ENCODE data around the gene ELOVL5. TPM values are rescaled to one million over a fixed set of nuclear protein-coding genes. Genes with fewer than 3 reads are reported as not detected.

ELOVL5 gene
- total and polyA plus RNA-seq, 2 experiments from 2014 or later = 83.3 to 180 TPM

DNA sequence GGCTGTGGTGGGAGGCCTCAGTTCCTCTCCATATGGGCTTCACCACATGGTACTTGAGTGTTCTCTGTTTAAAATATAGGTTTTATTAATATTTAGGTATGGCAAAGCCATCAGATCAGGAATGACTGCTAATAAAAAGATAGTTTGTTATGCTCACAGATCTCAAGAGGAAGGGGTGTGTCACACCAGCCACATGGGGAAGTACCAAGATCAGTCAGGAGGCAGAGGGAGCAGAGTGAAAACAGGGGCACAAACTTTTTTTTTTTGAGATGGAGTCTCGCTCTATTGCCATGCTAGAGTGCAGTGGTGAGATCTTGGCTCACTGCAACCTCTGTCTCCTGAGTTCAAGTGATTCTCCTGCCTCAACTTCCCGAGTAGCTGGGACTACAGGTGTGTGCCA, 108.0 kb downstream of the ELOVL5 start:
- no peak overlapping the region for H3K4me3 Mint-ChIP-seq
- no peak for DNase-seq (ENCODE audit: low spot score)
- Histone ChIP-seq H3K9me2 (ENCODE audit: insufficient read depth) (no peaks in the 10 kb centered on the region), H3K27me3 (ENCODE audit: insufficient read depth) (no peaks in the 10 kb centered on the region), H3K4me1 (ENCODE audit: insufficient read depth) (no peaks in the 10 kb centered on the region), H3K79me2 (replicated peaks; ENCODE audit: insufficient read depth) (no peaks in the 10 kb centered on the region), H3F3A (replicated peaks; ENCODE audit: low read depth) (no peaks in the 10 kb centered on the region), H3K4me3 (no peak overlapping the region), H3K4me2 (no peak overlapping the region), H3K27ac (ENCODE audit: low read depth) (no peak overlapping the region), H2AFZ (no peak overlapping the region), H3K36me3 (ENCODE audit: insufficient read depth) (0 out of 2 replicates have a peak, but pooled peaks cover 5% of the 10 kb centered on the region), H4K20me1 (replicated peaks; ENCODE audit: insufficient read depth) (no peaks in the 10 kb centered on the region; the same call in 1 of the 2 replicates)
- no peaks in the 10 kb centered on the region for H3K4me1 Mint-ChIP-seq
- 0 out of 3 replicates have a peak, but pooled peaks cover 6% of the 10 kb centered on the region for H3K9me3 Mint-ChIP-seq
- H3K27me3 Mint-ChIP-seq (ENCODE audit: insufficient read depth, low read depth, poor library complexity) = peaks cover 2% of the 10 kb centered on the region
- no peak for ATAC-seq
- H3K36me3 Mint-ChIP-seq (ENCODE audit: low read depth) = no peaks in the 10 kb centered on the region
- H3K27ac Mint-ChIP-seq = no peak overlapping the region
- TF ChIP-seq CREB1 (CRISPR knock-in tag; IDR thresholded peaks at IDR 0.05; ENCODE audit: low read depth) = no peak
- TF ChIP-seq JUNB (IDR thresholded peaks at IDR 0.05; ENCODE audit: unreplicated experiment) = no peak
- TF ChIP-seq ZNF331 (CRISPR knock-in tag; IDR thresholded peaks at IDR 0.05; ENCODE audit: low read depth) = no peak

DNA sequence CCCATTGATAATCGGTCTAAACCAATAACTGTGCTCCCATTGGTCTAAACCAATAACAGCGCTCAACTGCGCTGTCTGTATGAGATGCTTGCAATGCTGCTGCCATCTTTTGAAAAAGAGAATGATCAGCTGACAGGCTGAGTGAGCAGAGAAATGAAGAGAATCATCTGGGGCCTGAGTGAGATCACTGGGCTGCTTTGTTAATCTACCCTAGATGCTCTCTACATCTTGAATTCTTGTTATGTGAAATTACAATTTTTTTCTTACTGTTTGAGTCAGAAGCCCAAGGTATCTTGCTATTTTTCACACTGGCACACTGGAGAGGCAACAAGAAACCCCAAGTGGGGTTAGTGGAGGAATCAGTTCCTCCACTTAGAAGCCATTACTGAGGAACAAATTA, 108.6 kb downstream of the ELOVL5 start:
- no peaks in the 10 kb centered on the region for H3F3A ChIP-seq (replicated peaks; ENCODE audit: low read depth)
- TF ChIP-seq EZH2 (IDR thresholded peaks at IDR 0.05; ENCODE audit: low read depth, unreplicated experiment) (no peak), ZNF331 (CRISPR knock-in tag; IDR thresholded peaks at IDR 0.05; ENCODE audit: low read depth) (no peak), POLR2AphosphoS5 (IDR thresholded peaks at IDR 0.05; ENCODE audit: low read depth) (no peak), STAT1 (IDR thresholded peaks at IDR 0.05; ENCODE audit: unreplicated experiment) (no peak), ZNF114 (CRISPR knock-in tag; IDR thresholded peaks at IDR 0.05) (no peak), CREB1 (CRISPR knock-in tag; IDR thresholded peaks at IDR 0.05; ENCODE audit: low read depth) (no peak)
- TF ChIP-seq, protein P1, sequence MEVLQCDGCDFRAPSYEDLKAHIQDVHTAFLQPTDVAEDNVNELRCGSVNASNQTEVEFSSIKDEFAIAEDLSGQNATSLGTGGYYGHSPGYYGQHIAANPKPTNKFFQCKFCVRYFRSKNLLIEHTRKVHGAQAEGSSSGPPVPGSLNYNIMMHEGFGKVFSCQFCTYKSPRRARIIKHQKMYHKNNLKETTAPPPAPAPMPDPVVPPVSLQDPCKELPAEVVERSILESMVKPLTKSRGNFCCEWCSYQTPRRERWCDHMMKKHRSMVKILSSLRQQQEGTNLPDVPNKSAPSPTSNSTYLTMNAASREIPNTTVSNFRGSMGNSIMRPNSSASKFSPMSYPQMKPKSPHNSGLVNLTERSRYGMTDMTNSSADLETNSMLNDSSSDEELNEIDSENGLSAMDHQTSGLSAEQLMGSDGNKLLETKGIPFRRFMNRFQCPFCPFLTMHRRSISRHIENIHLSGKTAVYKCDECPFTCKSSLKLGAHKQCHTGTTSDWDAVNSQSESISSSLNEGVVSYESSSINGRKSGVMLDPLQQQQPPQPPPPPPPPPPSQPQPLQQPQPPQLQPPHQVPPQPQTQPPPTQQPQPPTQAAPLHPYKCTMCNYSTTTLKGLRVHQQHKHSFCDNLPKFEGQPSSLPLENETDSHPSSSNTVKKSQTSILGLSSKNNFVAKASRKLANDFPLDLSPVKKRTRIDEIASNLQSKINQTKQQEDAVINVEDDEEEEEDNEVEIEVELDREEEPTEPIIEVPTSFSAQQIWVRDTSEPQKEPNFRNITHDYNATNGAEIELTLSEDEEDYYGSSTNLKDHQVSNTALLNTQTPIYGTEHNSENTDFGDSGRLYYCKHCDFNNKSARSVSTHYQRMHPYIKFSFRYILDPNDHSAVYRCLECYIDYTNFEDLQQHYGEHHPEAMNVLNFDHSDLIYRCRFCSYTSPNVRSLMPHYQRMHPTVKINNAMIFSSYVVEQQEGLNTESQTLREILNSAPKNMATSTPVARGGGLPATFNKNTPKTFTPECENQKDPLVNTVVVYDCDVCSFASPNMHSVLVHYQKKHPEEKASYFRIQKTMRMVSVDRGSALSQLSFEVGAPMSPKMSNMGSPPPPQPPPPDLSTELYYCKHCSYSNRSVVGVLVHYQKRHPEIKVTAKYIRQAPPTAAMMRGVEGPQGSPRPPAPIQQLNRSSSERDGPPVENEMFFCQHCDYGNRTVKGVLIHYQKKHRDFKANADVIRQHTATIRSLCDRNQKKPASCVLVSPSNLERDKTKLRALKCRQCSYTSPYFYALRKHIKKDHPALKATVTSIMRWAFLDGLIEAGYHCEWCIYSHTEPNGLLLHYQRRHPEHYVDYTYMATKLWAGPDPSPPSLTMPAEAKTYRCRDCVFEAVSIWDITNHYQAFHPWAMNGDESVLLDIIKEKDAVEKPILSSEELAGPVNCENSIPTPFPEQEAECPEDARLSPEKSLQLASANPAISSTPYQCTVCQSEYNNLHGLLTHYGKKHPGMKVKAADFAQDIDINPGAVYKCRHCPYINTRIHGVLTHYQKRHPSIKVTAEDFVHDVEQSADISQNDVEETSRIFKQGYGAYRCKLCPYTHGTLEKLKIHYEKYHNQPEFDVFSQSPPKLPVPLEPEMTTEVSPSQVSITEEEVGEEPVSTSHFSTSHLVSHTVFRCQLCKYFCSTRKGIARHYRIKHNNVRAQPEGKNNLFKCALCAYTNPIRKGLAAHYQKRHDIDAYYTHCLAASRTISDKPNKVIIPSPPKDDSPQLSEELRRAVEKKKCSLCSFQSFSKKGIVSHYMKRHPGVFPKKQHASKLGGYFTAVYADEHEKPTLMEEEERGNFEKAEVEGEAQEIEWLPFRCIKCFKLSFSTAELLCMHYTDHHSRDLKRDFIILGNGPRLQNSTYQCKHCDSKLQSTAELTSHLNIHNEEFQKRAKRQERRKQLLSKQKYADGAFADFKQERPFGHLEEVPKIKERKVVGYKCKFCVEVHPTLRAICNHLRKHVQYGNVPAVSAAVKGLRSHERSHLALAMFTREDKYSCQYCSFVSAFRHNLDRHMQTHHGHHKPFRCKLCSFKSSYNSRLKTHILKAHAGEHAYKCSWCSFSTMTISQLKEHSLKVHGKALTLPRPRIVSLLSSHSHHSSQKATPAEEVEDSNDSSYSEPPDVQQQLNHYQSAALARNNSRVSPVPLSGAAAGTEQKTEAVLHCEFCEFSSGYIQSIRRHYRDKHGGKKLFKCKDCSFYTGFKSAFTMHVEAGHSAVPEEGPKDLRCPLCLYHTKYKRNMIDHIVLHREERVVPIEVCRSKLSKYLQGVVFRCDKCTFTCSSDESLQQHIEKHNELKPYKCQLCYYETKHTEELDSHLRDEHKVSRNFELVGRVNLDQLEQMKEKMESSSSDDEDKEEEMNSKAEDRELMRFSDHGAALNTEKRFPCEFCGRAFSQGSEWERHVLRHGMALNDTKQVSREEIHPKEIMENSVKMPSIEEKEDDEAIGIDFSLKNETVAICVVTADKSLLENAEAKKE (CRISPR knock-in tag; IDR thresholded peaks at IDR 0.05) = no peak
- TF ChIP-seq, protein P2, sequence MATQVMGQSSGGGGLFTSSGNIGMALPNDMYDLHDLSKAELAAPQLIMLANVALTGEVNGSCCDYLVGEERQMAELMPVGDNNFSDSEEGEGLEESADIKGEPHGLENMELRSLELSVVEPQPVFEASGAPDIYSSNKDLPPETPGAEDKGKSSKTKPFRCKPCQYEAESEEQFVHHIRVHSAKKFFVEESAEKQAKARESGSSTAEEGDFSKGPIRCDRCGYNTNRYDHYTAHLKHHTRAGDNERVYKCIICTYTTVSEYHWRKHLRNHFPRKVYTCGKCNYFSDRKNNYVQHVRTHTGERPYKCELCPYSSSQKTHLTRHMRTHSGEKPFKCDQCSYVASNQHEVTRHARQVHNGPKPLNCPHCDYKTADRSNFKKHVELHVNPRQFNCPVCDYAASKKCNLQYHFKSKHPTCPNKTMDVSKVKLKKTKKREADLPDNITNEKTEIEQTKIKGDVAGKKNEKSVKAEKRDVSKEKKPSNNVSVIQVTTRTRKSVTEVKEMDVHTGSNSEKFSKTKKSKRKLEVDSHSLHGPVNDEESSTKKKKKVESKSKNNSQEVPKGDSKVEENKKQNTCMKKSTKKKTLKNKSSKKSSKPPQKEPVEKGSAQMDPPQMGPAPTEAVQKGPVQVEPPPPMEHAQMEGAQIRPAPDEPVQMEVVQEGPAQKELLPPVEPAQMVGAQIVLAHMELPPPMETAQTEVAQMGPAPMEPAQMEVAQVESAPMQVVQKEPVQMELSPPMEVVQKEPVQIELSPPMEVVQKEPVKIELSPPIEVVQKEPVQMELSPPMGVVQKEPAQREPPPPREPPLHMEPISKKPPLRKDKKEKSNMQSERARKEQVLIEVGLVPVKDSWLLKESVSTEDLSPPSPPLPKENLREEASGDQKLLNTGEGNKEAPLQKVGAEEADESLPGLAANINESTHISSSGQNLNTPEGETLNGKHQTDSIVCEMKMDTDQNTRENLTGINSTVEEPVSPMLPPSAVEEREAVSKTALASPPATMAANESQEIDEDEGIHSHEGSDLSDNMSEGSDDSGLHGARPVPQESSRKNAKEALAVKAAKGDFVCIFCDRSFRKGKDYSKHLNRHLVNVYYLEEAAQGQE (IDR thresholded peaks at IDR 0.05; ENCODE audit: unreplicated experiment) = no peak
- H3K4me3 ChIP-seq = no peak overlapping the region
- H2AFZ ChIP-seq = no peak overlapping the region
- H3K27ac Mint-ChIP-seq = no peak overlapping the region
- ATAC-seq (no peak), DNase-seq (ENCODE audit: low spot score) (no peak)
- H3K36me3 ChIP-seq (ENCODE audit: insufficient read depth) = 0 out of 2 replicates have a peak, but pooled peaks cover 5% of the 10 kb centered on the region
- H3K27ac ChIP-seq (ENCODE audit: low read depth) = no peak overlapping the region
- no peaks in the 10 kb centered on the region; the same call in 1 of the 2 replicates for H4K20me1 ChIP-seq (replicated peaks; ENCODE audit: insufficient read depth)
- no peaks in the 10 kb centered on the region for H3K36me3 Mint-ChIP-seq (ENCODE audit: low read depth)
- peaks cover 2% of the 10 kb centered on the region for H3K27me3 Mint-ChIP-seq (ENCODE audit: insufficient read depth, low read depth, poor library complexity)
- H3K4me1 ChIP-seq (ENCODE audit: insufficient read depth) = no peaks in the 10 kb centered on the region
- no peaks in the 10 kb centered on the region for H3K27me3 ChIP-seq (ENCODE audit: insufficient read depth)
- H3K9me3 Mint-ChIP-seq = 0 out of 3 replicates have a peak, but pooled peaks cover 6% of the 10 kb centered on the region
- no peaks in the 10 kb centered on the region for H3K79me2 ChIP-seq (replicated peaks; ENCODE audit: insufficient read depth)
- no peak overlapping the region for H3K4me3 Mint-ChIP-seq
- no peaks in the 10 kb centered on the region for H3K9me2 ChIP-seq (ENCODE audit: insufficient read depth)
- no peaks in the 10 kb centered on the region for H3K4me1 Mint-ChIP-seq
- H3K4me2 ChIP-seq = no peak overlapping the region

Data from GM23338 (cell line).